Measurements from ENCODE around the gene OR51S1. TPM values are rescaled to one million over a fixed set of nuclear protein-coding genes. Genes with fewer than 3 reads are reported as not detected.

The OR51S1 gene
- total and polyA plus RNA-seq, 2 donors (not counting 3 experiments of a cell fraction or from before 2014, with no cell fraction given), result not detected

GRCh38 chr11:4851033-4851432 is 2.0 kb upstream of the OR51S1 start:
- no peak for TF ChIP-seq EZH2 (IDR thresholded peaks at IDR 0.05; ENCODE audit: borderline replicate concordance, low read depth, low read length, severe bottlenecking)
- TF ChIP-seq FOS (IDR thresholded peaks at IDR 0.05; ENCODE audit: borderline replicate concordance, insufficient read depth, low read length), result no peak
- TF ChIP-seq GATA2 (IDR thresholded peaks at IDR 0.05; ENCODE audit: insufficient read depth, insufficient read length, low read depth, low read length), result no peak
- no peak for TF ChIP-seq MYC (IDR thresholded peaks at IDR 0.05; ENCODE audit: low read depth, low read length)
- TF ChIP-seq, protein P1, sequence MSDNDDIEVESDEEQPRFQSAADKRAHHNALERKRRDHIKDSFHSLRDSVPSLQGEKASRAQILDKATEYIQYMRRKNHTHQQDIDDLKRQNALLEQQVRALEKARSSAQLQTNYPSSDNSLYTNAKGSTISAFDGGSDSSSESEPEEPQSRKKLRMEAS (IDR thresholded peaks at IDR 0.05; ENCODE audit: insufficient read depth, insufficient read length), result no peak
- no peak overlapping the region for H3K4me2 ChIP-seq (ENCODE audit: insufficient read depth, low read length)
- no peaks in the 10 kb centered on the region for H3K27me3 ChIP-seq (ENCODE audit: control insufficient read depth in 2 of 2, insufficient read depth in 2 of 2, low read length in 2 of 2)
- no peak overlapping the region for H3K4me3 ChIP-seq (replicated peaks in 1 of 3; ENCODE audit: insufficient read depth in 1 of 3, low read depth in 1 of 3, low read length in 3 of 3)
- dilution Hi-C loops (cut with MboI; ENCODE audit: extremely low pct_ligation_motif_present, low sequenced_read_pairs) (no loop called here), intact Hi-C loops (cut with micrococcal nuclease) (no loop called here)
- H3K36me3 ChIP-seq (ENCODE audit: control insufficient read depth in 2 of 2, extremely low read depth in 1 of 2, insufficient read depth in 2 of 2, low read length in 2 of 2), result no peaks in the 10 kb centered on the region
- no peaks in the 10 kb centered on the region for H3K79me2 ChIP-seq (ENCODE audit: control insufficient read depth, insufficient read depth, low read length)
- POLR2A ChIA-PET, result no interaction called here
- H3K9ac ChIP-seq (replicated peaks; ENCODE audit: extremely low read depth, insufficient read depth, low read length), result no peak overlapping the region
- DNase-seq (ENCODE audit: low read depth, low spot score), result no peak
- FAIRE-seq, result no peak
- CTCF ChIA-PET, result no interaction called here
- no peaks in the 10 kb centered on the region for H4K20me1 ChIP-seq (replicated peaks; ENCODE audit: control insufficient read depth, extremely low read depth, insufficient read depth, low read length)
- no peak overlapping the region for H2AFZ ChIP-seq (ENCODE audit: low read depth, low read length)
- no peaks in the 10 kb centered on the region for H3K9me3 ChIP-seq (replicated peaks; ENCODE audit: control insufficient read depth, insufficient read depth, low read length)
- H3K9me1 ChIP-seq (replicated peaks; ENCODE audit: control insufficient read depth, extremely low read depth, insufficient read depth, low read length), result no peaks in the 10 kb centered on the region
- H3K27ac ChIP-seq (ENCODE audit: insufficient read depth, low read depth, low read length), result no peak overlapping the region
- no peaks in the 10 kb centered on the region for H3K4me1 ChIP-seq (ENCODE audit: control insufficient read depth, extremely low read depth, insufficient read depth, low read length)
- no TSS peak for BruUV-seq (replicated peaks)

DNA sequence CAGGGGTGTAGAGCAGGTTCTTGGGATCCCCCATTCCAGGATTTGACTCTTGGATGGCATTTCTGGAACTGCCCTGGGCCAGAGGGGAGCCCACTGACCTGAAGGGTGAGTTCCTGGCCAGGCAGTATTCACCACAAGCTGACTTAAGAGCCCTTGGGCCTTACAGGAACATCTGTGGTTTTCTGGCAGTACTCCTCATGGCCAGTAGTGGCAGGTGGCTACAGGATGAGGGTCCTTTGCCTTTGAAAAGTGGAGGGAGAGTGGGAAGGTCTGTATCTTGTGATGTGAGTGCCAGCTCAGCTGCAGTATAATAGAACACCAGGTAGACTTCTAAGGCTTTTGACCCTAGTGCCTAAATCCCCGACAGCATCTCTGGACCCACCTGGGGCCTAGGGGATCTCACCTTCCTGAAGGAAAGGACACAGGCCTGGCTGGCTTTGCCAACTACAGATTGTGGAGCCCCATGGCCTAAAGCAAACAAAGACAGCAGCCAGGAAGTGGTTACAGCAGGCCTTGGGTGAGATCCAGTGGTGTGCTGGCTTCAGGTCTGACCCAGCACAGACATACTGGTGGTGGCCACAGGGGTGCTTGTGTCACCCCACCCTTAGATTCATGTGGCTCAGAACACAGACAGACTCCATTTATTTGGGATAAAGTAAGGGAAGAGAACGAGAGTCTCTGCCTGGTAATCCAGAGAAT is 9.0 kb downstream of the OR51S1 start:
- intact Hi-C loops (cut with micrococcal nuclease), result no loop called here
- Histone ChIP-seq H3K79me2 (ENCODE audit: control insufficient read depth, insufficient read depth, low read length) (no peaks in the 10 kb centered on the region), H3K36me3 (ENCODE audit: control insufficient read depth in 2 of 2, extremely low read depth in 1 of 2, insufficient read depth in 2 of 2, low read length in 2 of 2) (no peaks in the 10 kb centered on the region), H4K20me1 (replicated peaks; ENCODE audit: control insufficient read depth, extremely low read depth, insufficient read depth, low read length) (no peaks in the 10 kb centered on the region), H3K27ac (ENCODE audit: insufficient read depth, low read depth, low read length) (no peak overlapping the region), H2AFZ (ENCODE audit: low read depth, low read length) (no peak overlapping the region), H3K4me1 (ENCODE audit: control insufficient read depth, extremely low read depth, insufficient read depth, low read length) (no peaks in the 10 kb centered on the region), H3K4me2 (ENCODE audit: insufficient read depth, low read length) (no peak overlapping the region), H3K9me3 (replicated peaks; ENCODE audit: control insufficient read depth, insufficient read depth, low read length) (no peaks in the 10 kb centered on the region), H3K9me1 (replicated peaks; ENCODE audit: control insufficient read depth, extremely low read depth, insufficient read depth, low read length) (no peaks in the 10 kb centered on the region), H3K9ac (replicated peaks; ENCODE audit: extremely low read depth, insufficient read depth, low read length) (no peak overlapping the region), H3K4me3 (replicated peaks in 1 of 3; ENCODE audit: insufficient read depth in 1 of 3, low read depth in 1 of 3, low read length in 3 of 3) (no peak overlapping the region), H3K27me3 (ENCODE audit: control insufficient read depth in 2 of 2, insufficient read depth in 2 of 2, low read length in 2 of 2) (no peaks in the 10 kb centered on the region)
- POLR2A ChIA-PET, result no interaction called here
- no peak for TF ChIP-seq JUN (IDR thresholded peaks at IDR 0.05; ENCODE audit: borderline replicate concordance, insufficient read depth, insufficient read length, low read depth)
- no peak for TF ChIP-seq POLR2A (IDR thresholded peaks at IDR 0.05; ENCODE audit: low read depth, low read length)
- TF ChIP-seq EZH2 (IDR thresholded peaks at IDR 0.05; ENCODE audit: borderline replicate concordance, low read depth, low read length, severe bottlenecking), result no peak
- TF ChIP-seq MYC (IDR thresholded peaks at IDR 0.05; ENCODE audit: low read depth, low read length), result no peak
- TF ChIP-seq, protein P1 (IDR thresholded peaks at IDR 0.05; ENCODE audit: insufficient read depth, insufficient read length), result no peak
- dilution Hi-C loops (cut with MboI; ENCODE audit: extremely low pct_ligation_motif_present, low sequenced_read_pairs), result no loop called here
- no peak for DNase-seq (ENCODE audit: low read depth, low spot score)
- FAIRE-seq, result no peak
- CTCF ChIA-PET, result no interaction called here
- no TSS peak for BruUV-seq (replicated peaks)

All from endothelial cell of umbilical vein (primary cell).